Suprapubic skin (tissue), 4 donors: ENCODE data around the gene HAUS8.

Source experiments
- CTCF ChIP-seq, 2 donors: fragments of 200-600 bp in 1 of 2; fragments of 450-650 bp in 1 of 2; sonication (generic) in 1 of 2; IDR thresholded peaks; one replicate each; pipeline ENCODE4 v1.5.1; 2016 to 2019; ENCODE audit warnings: antibody characterized with exemption in 2 of 2, mild to moderate bottlenecking in 1 of 2, moderate library complexity in 1 of 2
- EP300 ChIP-seq: sonication (generic); formaldehyde crosslinking; IDR thresholded peaks from one replicate; pipeline ENCODE4 v1.6.1; 2017; ENCODE audit warnings: antibody characterized with exemption
- POLR2A ChIP-seq, 2 donors: fragments of 450-650 bp; IDR thresholded peaks; one replicate each; pipeline ENCODE4 v1.6.1; 2017; ENCODE audit warnings: antibody characterized with exemption in 2 of 2, mild to moderate bottlenecking in 2 of 2, moderate library complexity in 2 of 2
- POLR2AphosphoS5 ChIP-seq, 3 donors: sonication (generic); formaldehyde crosslinking; IDR thresholded peaks; one replicate each; pipeline ENCODE4 v1.6.1; 2017; ENCODE audit warnings: antibody characterized with exemption in 3 of 3

- TF ChIP-seq POLR2AphosphoS5 (IDR thresholded peaks at IDR 0.05), result no peak
- no peak for TF ChIP-seq EP300
- TF ChIP-seq POLR2A (IDR thresholded peaks at IDR 0.05), result no peak
- no peak for TF ChIP-seq CTCF (IDR thresholded peaks at IDR 0.05)
Measured at GRCh38 chr19:17055636-17056035, 19.6 kb downstream of the HAUS8 start.
